Skin of body (tissue), 3 donors: ENCODE measurements around the gene UBE4B. TPM values are rescaled to one million over a fixed set of nuclear protein-coding genes. Genes with fewer than 3 reads are reported as not detected.
A peak's percentile ranks its signal among the peaks of the same experiment; 100 is the strongest.
"Not testable (repeated sequence)": the region's sequence is repeated elsewhere in the genome, so short reads cannot be mapped to it uniquely, and the experiment has no call there.

ENCODE experiments used
- DNase-seq: peaks from one replicate; lab custom pipeline; 2025; lab: John Stamatoyannopoulos, UW
- small RNA-seq: library from RNA; depleted of rRNA; stranded (forward); fragments of <200 nt; gene quantifications from one replicate; pipeline ENCODE3, GENCODE V24; 2014; ENCODE audit warnings: low replicate concordance
- total RNA-seq: library from RNA; depleted of rRNA; stranded (reverse); fragments of >200 nt; gene quantifications from one replicate; pipeline ENCODE4 v1.2.3, GENCODE V29; 2014

The UBE4B gene
- total RNA-seq, 1 donor from 2014 or later = 34.7 TPM

- no peak for DNase-seq
Observed at GRCh38 chr1:10209590-10209904, 176.8 kb downstream of the UBE4B start.

GRCh38 chr1:10209905-10210810 lies 177.4 kb downstream of the UBE4B start, which contains the start of gene KIF1B:
Gene KIF1B (plus strand): TSS chr1:10210570. CDS start chr1:10232329, 21,759 bp downstream.
- DNase-seq = peak; percentile 95

- peak; percentile 83 for DNase-seq
Observed at GRCh38 chr1:10210841-10211804, 178.4 kb downstream of the UBE4B start.

GRCh38 chr1:10211805-10212410 lies 179.2 kb downstream of the UBE4B start:
- DNase-seq = peak; percentile 59

GRCh38 chr1:10212476-10212875 lies 179.7 kb downstream of the UBE4B start:
- no peak for DNase-seq

GRCh38 chr1:10213186-10213705 lies 180.5 kb downstream of the UBE4B start:
- DNase-seq = no peak

- DNase-seq = no peak
Observed at GRCh38 chr1:10216090-10216749, 183.5 kb downstream of the UBE4B start.

- DNase-seq = no peak
Observed at GRCh38 chr1:10217748-10218441, 185.1 kb downstream of the UBE4B start.

- no peak for DNase-seq
Observed at GRCh38 chr1:10220200-10220599, 187.4 kb downstream of the UBE4B start.

GRCh38 chr1:10220657-10221056 lies 187.9 kb downstream of the UBE4B start:
- not testable (repeated sequence) for DNase-seq

GRCh38 chr1:10225573-10225972 lies 192.8 kb downstream of the UBE4B start:
- no peak for DNase-seq

GRCh38 chr1:10228528-10228927 lies 195.8 kb downstream of the UBE4B start:
- no peak for DNase-seq

GRCh38 chr1:10229903-10230302 lies 197.1 kb downstream of the UBE4B start:
- no peak for DNase-seq

Small RNA genes within 50 kb of the gene (small RNA-seq; reads per million reads assigned to genes)
- gene MIR1273D (not detected), gene RNU6-828P (not detected)

Other genes with a start within 250 kb of the UBE4B start
- 62.7 TPM for gene CLSTN1, start 209.0 kb upstream of the UBE4B start, total RNA-seq
- 33.6 TPM for gene CTNNBIP1, start 122.7 kb upstream of the UBE4B start, total RNA-seq
- gene LZIC, start 89.6 kb upstream of the UBE4B start, total RNA-seq = 36.3 TPM
- gene NMNAT1, start 89.5 kb upstream of the UBE4B start, total RNA-seq = 10.0 TPM
- gene RBP7, start 35.7 kb upstream of the UBE4B start, total RNA-seq = 11.6 TPM
- gene KIF1B, start 177.6 kb downstream of the UBE4B start, total RNA-seq = 74.6 TPM